ENCODE results near the gene DENND2C.

The DENND2C gene

GRCh38 chr1:114695430-114696058 lies 25.7 kb upstream of the DENND2C start, which contains the start of gene AMPD1:
Gene AMPD1, minus strand, starts transcription at chr1:114695546. Its CDS starts 75 bp downstream, at chr1:114695471.
- H3K4me3 ChIP-seq (ENCODE audit: low read length), result no peak within 1 kb of the TSS

GRCh38 chr1:114694540-114695310 lies 24.9 kb upstream of the DENND2C start:
- no peak overlapping the region for H3K4me3 ChIP-seq (ENCODE audit: low read length)
- TF ChIP-seq ZNF274 (IDR thresholded peaks at IDR 0.05; ENCODE audit: low read depth, low read length), result no peak

More at GRCh38 chr1:114695430-114696058, 25.7 kb upstream of the DENND2C start, which contains the start of gene AMPD1:
- TF ChIP-seq ZNF274 (IDR thresholded peaks at IDR 0.05; ENCODE audit: low read depth, low read length), result no peak

- no peak for TF ChIP-seq ZNF274 (IDR thresholded peaks at IDR 0.05; ENCODE audit: low read depth, low read length)
These were observed 23.1 kb upstream of the DENND2C start for GRCh38 chr1:114692947-114693346.

GRCh38 chr1:114691061-114691460 lies 21.2 kb upstream of the DENND2C start:
- TF ChIP-seq ZNF274 (IDR thresholded peaks at IDR 0.05; ENCODE audit: low read depth, low read length), result no peak

More at GRCh38 chr1:114692947-114693346, 23.1 kb upstream of the DENND2C start:
- H3K4me3 ChIP-seq (ENCODE audit: low read length), result no peak overlapping the region

GRCh38 chr1:114690148-114690547 lies 20.3 kb upstream of the DENND2C start:
- H3K4me3 ChIP-seq (ENCODE audit: low read length), result no peak overlapping the region
- TF ChIP-seq ZNF274 (IDR thresholded peaks at IDR 0.05; ENCODE audit: low read depth, low read length), result no peak

More at GRCh38 chr1:114691061-114691460, 21.2 kb upstream of the DENND2C start:
- no peak overlapping the region for H3K4me3 ChIP-seq (ENCODE audit: low read length)

- H3K4me3 ChIP-seq (ENCODE audit: low read length), result no peak overlapping the region
- no peak for TF ChIP-seq ZNF274 (IDR thresholded peaks at IDR 0.05; ENCODE audit: low read depth, low read length)
These were observed 18.7 kb upstream of the DENND2C start for GRCh38 chr1:114688526-114688925.

- H3K4me3 ChIP-seq (ENCODE audit: low read length), result no peak overlapping the region
- TF ChIP-seq ZNF274 (IDR thresholded peaks at IDR 0.05; ENCODE audit: low read depth, low read length), result no peak
These were observed 16.0 kb upstream of the DENND2C start for GRCh38 chr1:114685851-114686250.

- no peak for TF ChIP-seq ZNF274 (IDR thresholded peaks at IDR 0.05; ENCODE audit: low read depth, low read length)
- H3K4me3 ChIP-seq (ENCODE audit: low read length), result no peak overlapping the region
These were observed 7.8 kb upstream of the DENND2C start for GRCh38 chr1:114677691-114678090.

- TF ChIP-seq ZNF274 (IDR thresholded peaks at IDR 0.05; ENCODE audit: low read depth, low read length), result no peak
- no peak overlapping the region for H3K4me3 ChIP-seq (ENCODE audit: low read length)
These were observed 6.3 kb upstream of the DENND2C start for GRCh38 chr1:114676115-114676514.

GRCh38 chr1:114671939-114672275 lies 2.1 kb upstream of the DENND2C start:
- TF ChIP-seq ZNF274 (IDR thresholded peaks at IDR 0.05; ENCODE audit: low read depth, low read length), result no peak
- no peak overlapping the region for H3K4me3 ChIP-seq (ENCODE audit: low read length)

- H3K4me3 ChIP-seq (ENCODE audit: low read length), result no peak overlapping the region
These were observed 1.4 kb upstream of the DENND2C start for GRCh38 chr1:114671011-114671938.

GRCh38 chr1:114670083-114671010 lies 498 bp upstream of the DENND2C start:
- TF ChIP-seq ZNF274 (IDR thresholded peaks at IDR 0.05; ENCODE audit: low read depth, low read length), result no peak
- peak overlapping the region; percentile 67; the same call in 1 of the 2 replicates for H3K4me3 ChIP-seq (ENCODE audit: low read length)

More at GRCh38 chr1:114671011-114671938, 1.4 kb upstream of the DENND2C start:
- no peak for TF ChIP-seq ZNF274 (IDR thresholded peaks at IDR 0.05; ENCODE audit: low read depth, low read length)

Measured in GM08714 (cell line).